LNCAP (cell line): ENCODE data around the gene JMJD7.

Experiments used
- TF ChIP-seq, protein P1 (sequence below): fragments of 450-650 bp; IDR thresholded peaks from 2 replicates; pipeline ENCODE4 v1.5.1; 2017; ENCODE audit warnings: mild to moderate bottlenecking

The JMJD7 gene

DNA sequence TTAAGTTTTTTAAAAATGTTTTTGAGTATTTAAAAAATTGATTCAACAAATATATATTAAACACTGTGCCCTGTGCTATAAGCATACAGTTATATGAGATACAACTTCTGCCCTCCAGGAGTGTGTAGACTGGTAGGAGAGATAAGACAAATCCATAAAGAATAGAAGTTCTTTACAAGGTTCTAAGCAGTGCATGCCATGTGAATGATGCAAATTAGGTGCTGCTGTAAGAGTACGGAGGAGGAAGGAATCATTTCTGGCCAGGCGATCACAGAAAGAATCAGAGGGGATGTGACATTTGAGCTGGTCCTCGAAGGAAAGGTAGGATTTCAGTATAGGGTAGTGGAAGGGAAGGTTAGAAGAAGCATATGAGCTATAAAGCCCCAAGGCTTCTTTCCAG, 39.6 kb upstream of the JMJD7 start:
- TF ChIP-seq, protein P1, sequence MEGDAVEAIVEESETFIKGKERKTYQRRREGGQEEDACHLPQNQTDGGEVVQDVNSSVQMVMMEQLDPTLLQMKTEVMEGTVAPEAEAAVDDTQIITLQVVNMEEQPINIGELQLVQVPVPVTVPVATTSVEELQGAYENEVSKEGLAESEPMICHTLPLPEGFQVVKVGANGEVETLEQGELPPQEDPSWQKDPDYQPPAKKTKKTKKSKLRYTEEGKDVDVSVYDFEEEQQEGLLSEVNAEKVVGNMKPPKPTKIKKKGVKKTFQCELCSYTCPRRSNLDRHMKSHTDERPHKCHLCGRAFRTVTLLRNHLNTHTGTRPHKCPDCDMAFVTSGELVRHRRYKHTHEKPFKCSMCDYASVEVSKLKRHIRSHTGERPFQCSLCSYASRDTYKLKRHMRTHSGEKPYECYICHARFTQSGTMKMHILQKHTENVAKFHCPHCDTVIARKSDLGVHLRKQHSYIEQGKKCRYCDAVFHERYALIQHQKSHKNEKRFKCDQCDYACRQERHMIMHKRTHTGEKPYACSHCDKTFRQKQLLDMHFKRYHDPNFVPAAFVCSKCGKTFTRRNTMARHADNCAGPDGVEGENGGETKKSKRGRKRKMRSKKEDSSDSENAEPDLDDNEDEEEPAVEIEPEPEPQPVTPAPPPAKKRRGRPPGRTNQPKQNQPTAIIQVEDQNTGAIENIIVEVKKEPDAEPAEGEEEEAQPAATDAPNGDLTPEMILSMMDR: no peak

DNA sequence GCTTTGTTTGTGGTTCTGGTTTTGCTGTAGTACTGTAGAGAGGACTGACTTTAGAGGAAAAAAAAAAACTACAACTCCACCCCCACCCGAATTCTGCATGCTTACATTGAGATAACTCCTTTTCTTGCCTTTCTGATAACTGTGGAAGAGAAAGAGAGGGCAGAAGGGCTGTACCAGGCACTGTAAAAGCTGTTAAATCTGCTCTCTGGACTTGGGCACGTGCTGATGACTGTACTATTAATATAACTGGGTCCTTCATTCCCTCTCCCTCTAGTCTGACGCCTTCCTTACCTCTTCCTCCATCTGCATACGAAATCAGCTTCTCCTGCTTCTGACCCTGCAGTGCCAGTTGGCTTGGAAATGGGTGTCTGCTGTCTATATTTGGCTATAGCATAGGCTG, 38.7 kb upstream of the JMJD7 start:
- TF ChIP-seq, protein P1: no peak

DNA sequence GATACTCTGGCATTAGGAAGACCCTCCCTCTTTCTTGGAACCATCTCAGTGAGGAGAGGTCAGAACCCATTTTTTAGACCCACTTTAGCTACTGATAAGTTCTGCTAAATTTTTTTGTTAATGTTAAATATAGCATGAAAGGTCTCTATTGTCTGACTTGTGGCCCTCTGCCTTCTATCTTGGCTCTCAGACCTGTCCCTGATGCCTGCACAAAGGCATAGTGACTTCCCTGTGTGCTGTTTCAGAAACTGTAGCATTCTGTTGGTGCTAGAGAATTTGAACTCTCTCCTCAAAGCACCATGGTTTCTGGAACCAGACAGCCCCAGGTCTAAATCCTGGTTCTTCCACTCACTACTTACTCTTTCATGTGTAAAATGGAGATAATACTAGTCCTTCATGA, 38.2 kb upstream of the JMJD7 start:
- TF ChIP-seq, protein P1: no peak

DNA sequence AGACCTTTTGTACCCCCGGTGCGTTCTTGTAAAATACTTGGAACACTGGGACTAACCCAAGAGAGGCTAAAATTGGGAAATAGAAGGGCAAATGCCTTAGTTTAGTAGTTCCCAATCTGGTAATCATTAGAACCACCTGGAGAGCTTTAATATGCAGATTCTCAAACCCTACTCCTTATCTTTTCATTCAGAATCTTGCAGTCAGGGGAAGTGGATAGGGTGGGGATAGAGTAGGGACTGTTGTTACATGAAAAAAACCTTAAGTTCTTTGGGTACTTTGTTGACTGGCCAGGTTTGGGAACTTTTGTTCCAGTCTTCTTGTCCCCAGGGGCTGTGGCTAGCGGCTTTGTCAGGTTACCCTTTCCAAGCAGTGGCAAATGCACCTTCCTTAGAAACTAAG, 37.7 kb upstream of the JMJD7 start:
- TF ChIP-seq, protein P1: no peak

DNA sequence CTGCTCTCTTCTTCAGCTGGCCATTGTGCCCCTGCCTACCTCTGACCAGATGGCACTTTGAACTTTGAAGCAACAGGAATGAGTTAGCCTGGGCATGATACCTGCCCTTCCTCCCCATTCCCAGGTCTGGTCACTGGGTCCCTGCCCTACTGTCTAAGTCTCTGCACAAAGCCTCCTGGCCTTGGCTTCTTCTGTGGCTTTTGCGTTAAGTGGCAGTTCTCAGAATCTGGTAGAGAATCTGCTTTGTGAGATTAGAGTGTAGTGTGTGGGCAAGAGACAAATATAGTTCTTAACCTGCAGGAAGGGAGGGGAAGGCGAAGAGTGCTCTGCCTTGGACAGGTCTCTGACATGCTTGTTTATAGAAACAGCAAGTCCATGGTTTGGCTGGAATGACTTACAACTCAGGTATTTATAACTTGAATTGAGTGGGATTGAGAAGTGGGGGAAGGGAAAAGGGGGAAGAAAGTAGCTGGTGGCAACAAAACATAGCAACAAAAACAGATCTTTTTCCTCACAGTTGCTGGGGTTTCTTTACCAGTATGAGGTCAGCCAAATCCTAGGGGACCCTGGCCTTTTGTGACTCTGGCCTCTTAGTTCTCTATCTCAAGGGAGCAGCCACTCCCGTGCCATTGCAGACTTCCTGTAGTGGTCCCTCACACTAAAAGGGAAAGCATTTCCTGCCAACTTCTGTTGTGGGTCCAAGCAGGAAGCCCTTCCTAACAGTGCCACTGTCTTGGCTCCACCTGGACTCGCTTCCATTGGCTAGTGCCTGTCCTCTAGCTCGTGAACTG, 36.9 kb upstream of the JMJD7 start:
- TF ChIP-seq, protein P1: no peak

DNA sequence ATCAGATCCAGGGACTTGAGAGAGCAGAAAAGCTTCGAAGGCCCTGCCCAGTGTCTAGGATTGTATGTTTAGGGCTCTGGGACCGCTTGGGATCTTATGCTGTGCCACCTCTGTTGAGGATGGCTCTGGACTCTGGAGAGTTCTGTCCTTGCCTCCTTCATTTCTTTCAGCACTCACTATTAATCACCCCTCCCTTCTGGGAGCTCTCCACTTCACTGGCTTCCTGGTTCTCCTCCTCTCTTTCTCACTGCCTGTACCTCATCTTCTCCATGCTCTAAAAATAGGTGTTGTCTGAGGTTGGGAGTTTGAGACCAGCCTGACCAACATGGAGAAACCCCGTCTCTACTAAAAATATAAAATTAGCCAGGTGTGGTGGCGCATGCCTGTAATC, 36.4 kb upstream of the JMJD7 start:
- TF ChIP-seq, protein P1: no peak

DNA sequence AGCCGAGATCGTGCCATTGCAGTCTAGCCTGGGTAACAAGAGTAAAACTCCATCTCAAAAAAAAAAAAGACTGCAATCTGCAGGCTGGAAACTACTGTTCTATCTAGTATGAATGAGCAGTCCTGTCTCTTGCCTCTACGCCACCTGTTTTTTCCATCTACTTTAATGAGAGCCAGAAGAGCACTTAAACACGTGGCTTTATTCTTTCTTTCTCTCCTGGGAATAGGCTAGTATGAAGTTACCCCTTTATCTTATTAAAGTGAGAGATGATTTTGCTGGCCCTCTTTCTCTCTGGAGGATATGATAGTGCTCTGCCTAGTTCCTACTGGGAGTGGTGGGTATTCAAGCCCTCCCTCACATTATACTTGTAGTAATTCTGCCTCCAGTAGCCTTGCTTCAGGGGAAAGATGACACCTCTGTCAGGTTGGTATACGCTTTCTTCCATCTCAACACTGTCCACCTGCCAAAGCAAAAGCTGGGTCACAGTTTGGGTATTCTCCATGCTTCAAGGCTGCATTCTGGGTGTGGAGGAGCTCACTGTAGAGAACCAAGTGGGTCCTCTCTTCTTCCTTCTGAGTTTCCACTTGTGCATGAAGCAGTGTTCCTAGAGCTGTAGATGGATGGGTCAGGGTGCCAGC, 35.8 kb upstream of the JMJD7 start:
- TF ChIP-seq, protein P1: no peak
